MM.1S (cell line): ENCODE data around the gene DUSP15.

ENCODE experiments used
- CTCF ChIP-seq: fragments of 300-600 bp; sonication (generic); IDR thresholded peaks from 2 replicates; pipeline ENCODE4 v1.5.1; 2016; ENCODE audit warnings: antibody characterized with exemption, low read length, mixed read lengths
- EZH2 ChIP-seq: fragments of 300-600 bp; sonication (generic); optimal IDR thresholded peaks from 2 replicates; pipeline ENCODE3; 2017; ENCODE audit warnings: low read depth, mild to moderate bottlenecking, antibody characterized with exemption, low read length, mixed read lengths

DNA sequence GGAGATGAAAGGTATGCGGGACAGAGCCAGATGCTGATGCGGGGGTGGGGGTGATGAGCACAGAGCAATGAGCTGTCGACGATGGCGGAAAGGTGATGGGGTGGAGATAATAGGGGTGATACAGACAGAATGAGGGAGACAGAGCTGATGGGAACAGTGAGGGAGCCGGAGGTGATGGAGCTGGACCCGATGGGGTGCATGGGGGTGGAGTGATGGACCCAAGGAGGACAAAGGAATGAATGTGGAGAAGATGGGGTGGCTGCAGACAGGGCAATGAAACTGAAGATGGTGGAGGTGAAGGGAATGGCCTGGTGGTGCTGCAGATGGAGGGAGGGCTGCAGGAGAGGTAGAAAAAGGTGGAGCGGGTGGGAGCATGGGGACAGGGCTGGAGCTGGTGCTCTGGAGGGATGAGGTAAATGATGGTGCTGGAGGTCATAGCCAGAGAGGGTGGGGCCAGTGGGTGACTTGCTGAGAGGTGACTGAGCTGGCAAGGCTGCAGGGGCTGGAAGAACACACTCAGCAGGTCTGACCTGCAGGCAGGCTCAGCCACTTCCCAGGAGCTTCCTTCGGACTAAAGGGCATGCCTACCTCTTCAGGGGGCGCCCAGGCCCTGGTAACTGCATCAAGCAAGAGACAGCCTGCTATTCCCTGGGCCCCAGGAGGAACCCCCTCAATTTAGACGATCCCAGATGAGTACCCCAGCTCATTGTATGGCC, 18.9 kb downstream of the DUSP15 start:
- TF ChIP-seq CTCF (no peak), EZH2 (no peak)
